Sciatic nerve (tissue), 2 donors: ENCODE results near the gene C12orf76. TPM values are rescaled to one million over a fixed set of nuclear protein-coding genes. Genes with fewer than 3 reads are reported as not detected.
"Not testable (repeated sequence)": the region's sequence is repeated elsewhere in the genome, so short reads cannot be mapped to it uniquely, and the experiment has no call there.

Experiments
- ATAC-seq: fragments of 200-7000 bp; cut with Tn5 transposase; one replicate; pipeline ENCODE4 v1.9.1; 2020; ENCODE audit warnings: mild to moderate bottlenecking, moderate library complexity
- DNase-seq: peaks from one replicate; pipeline ENCODE4 v3.0.0-alpha.2; 2020; ENCODE audit warnings: low spot score
- intact Hi-C: fragments of 100-400 bp; cut with DNase I; formaldehyde crosslinking; loops from one replicate; pipeline ENCODE4 v1.14.2; 2022
- total RNA-seq: library from RNA; stranded (reverse); fragmentation: NEBNext Ultra II Directional; extraction: Animal tissue kit (Norgen Biotek cat#: 25700); gene quantifications from one replicate; pipeline ENCODE4 v1.2.1, GENCODE V29; 2021
- donor health status: DM: no; HTN: no; CAD: no.
- donor health status: DM: no; HTN: no; CAD: no.

The C12orf76 gene
- total RNA-seq, 1 donor from 2014 or later = 40.3 TPM

- no peak for ATAC-seq
- intact Hi-C loops = no loop called here
- DNase-seq = no peak
Observed at GRCh38 chr12:110033888-110034287, 14.4 kb downstream of the C12orf76 start.

GRCh38 chr12:110029290-110029815, 19.0 kb downstream of the C12orf76 start:
- DNase-seq (no peak), ATAC-seq (no peak)
- intact Hi-C loops = no loop called here

- intact Hi-C loops = no loop called here
- ATAC-seq (no peak), DNase-seq (no peak)
Observed at GRCh38 chr12:110028323-110028722, 20.0 kb downstream of the C12orf76 start.

- intact Hi-C loops = no loop called here
- DNase-seq (no peak), ATAC-seq (no peak)
Observed at GRCh38 chr12:110024051-110024450, 24.3 kb downstream of the C12orf76 start.

GRCh38 chr12:110023059-110023980, 25.0 kb downstream of the C12orf76 start:
- intact Hi-C loops = no loop called here
- ATAC-seq (no peak), DNase-seq (no peak)

GRCh38 chr12:110020956-110021355, 27.4 kb downstream of the C12orf76 start:
- intact Hi-C loops = no loop called here
- DNase-seq (no peak), ATAC-seq (no peak)

- intact Hi-C loops = no loop called here
- DNase-seq (no peak), ATAC-seq (no peak)
Observed at GRCh38 chr12:110015132-110015531, 33.2 kb downstream of the C12orf76 start.

GRCh38 chr12:110012659-110013058, 35.7 kb downstream of the C12orf76 start:
- intact Hi-C loops = no loop called here
- ATAC-seq (no peak), DNase-seq (no peak)

GRCh38 chr12:110012137-110012536, 36.2 kb downstream of the C12orf76 start:
- ATAC-seq = no peak
- no peak for DNase-seq
- intact Hi-C loops = no loop called here

- no peak for DNase-seq
- intact Hi-C loops = no loop called here
- no peak for ATAC-seq
Observed at GRCh38 chr12:110010853-110011723, 37.2 kb downstream of the C12orf76 start.

DNA sequence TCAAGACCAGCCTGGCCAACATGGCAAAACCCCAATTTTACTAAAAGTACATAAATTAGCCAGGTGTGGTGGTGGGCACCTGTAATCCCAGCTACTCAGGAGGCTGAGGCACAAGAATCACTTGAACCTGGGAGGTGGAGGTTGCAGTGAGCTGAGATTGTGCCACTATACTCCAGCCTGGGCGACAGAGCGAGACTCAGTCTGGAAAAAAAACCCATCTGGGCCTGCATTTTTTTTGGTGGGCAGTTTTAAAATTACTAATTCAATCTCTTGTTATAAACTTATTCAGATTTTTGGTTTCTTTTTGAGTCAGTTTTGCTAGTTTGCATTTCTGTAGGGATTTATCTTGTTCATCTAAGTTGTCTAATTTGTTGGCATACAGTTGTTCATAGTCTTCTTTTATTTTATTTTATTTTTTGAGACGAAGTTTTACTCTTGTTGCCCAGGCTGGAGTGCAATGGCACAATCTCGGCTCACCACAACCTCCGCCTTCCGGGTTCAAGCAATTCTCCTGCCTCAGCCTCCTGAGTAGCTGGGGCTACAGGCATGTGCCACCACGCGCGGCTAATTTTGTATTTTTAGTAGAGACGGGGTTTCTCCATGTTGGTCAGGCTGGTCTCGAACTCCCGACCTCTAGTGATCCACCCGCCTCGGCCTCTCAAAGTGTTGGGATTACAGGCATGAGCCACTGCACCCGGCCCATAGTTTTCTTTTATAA, 39.5 kb downstream of the C12orf76 start:
- ATAC-seq, DNase-seq, intact Hi-C loops: not testable (repeated sequence)

GRCh38 chr12:110007881-110008280, 40.4 kb downstream of the C12orf76 start:
- intact Hi-C loops = no loop called here
- no peak for ATAC-seq
- DNase-seq = no peak

DNA sequence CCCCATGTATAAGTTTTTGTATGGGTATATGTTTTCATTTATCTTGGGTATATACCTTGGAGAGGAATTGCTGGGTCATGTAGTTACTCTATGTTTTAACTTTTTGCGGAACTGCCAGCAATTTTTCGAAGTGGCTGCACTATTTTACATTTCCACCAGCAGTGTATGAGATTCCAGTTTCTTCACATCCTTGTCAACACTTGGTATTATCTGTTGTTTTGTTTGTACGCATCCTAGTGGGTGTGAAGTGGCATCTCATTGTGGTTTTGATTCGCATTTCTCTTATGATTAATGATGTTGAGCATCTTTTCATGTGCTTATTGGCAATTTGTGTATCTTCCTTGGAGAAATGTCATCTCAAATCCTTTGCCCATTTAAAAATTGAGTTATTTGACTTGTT, 42.2 kb downstream of the C12orf76 start:
- ATAC-seq (no peak), DNase-seq (no peak)
- intact Hi-C loops = no loop called here

- intact Hi-C loops = no loop called here
- ATAC-seq = no peak
Observed at GRCh38 chr12:110005319-110005973, 42.9 kb downstream of the C12orf76 start.

GRCh38 chr12:110004598-110004997, 43.7 kb downstream of the C12orf76 start:
- DNase-seq (no peak), ATAC-seq (no peak)
- intact Hi-C loops = no loop called here

More at GRCh38 chr12:110005319-110005973, 42.9 kb downstream of the C12orf76 start:
- DNase-seq = no peak

DNA sequence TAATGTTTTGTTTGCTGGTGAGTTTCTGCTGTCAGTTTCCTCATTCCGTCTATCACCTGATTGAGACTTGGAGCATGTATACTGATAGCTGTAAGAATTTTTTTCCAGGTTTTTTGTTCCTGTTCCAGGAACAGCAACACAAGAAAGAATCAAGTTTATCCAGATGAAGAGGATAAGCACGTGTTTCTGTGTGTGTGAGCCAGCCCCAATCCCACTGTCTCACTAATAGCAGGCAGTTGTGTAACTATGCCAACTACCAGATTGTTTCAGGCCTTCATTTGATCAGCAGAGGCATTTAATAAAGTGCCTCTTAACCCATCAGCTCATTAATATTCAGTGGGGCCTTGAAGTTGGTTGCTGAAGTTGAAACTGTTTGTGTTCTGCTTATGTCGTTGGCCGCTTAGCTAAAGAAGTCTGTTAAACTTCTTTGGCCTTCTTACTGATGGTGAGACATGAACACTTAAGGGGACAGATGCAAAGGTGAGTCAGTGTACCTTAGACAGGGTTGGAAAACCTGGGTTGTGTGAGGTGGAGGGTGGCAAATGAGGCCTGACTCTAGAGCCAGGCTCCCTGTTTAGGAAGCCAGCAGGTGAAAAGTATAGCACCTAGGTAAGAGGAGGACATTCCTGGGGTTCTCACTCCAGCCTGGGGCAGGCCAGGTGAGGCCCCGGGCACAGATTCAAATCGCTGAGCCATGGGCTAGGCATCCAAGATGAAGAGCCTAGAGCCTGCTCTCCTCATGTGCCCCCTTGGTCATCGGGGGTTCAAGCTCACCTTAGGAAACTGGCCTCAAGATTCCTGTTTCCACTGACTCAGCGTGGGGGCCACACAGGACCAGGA, 45.4 kb downstream of the C12orf76 start:
- intact Hi-C loops = no loop called here
- DNase-seq (no peak), ATAC-seq (no peak)

- DNase-seq (no peak), ATAC-seq (no peak)
- intact Hi-C loops = no loop called here
Observed at GRCh38 chr12:110001596-110001995, 46.7 kb downstream of the C12orf76 start.
